Measurements from ENCODE around the gene DAAM1.

DAAM1 gene

GRCh38 chr14:59187802-59188460, 536 bp upstream of the DAAM1 start:
- DNase-seq: peak; percentile 48

GRCh38 chr14:59189091-59189785, 771 bp downstream of the DAAM1 start:
- DNase-seq: peak; percentile 42

GRCh38 chr14:59189786-59190368, 1.4 kb downstream of the DAAM1 start:
- DNase-seq: peak; percentile 83

GRCh38 chr14:59190372-59190771, 1.9 kb downstream of the DAAM1 start:
- DNase-seq: no peak

- DNase-seq: no peak
Observed at GRCh38 chr14:59195912-59196311, 7.4 kb downstream of the DAAM1 start.

- DNase-seq: no peak
Observed at GRCh38 chr14:59197695-59198262, 9.3 kb downstream of the DAAM1 start.

GRCh38 chr14:59199205-59199604, 10.7 kb downstream of the DAAM1 start:
- DNase-seq: no peak

- no peak for DNase-seq
Observed at GRCh38 chr14:59199614-59200013, 11.1 kb downstream of the DAAM1 start.

GRCh38 chr14:59200195-59200594, 11.7 kb downstream of the DAAM1 start:
- no peak for DNase-seq

- DNase-seq: no peak
Observed at GRCh38 chr14:59202031-59202430, 13.6 kb downstream of the DAAM1 start.

GRCh38 chr14:59204305-59204704, 15.8 kb downstream of the DAAM1 start:
- no peak for DNase-seq

GRCh38 chr14:59206892-59207291, 18.4 kb downstream of the DAAM1 start:
- no peak for DNase-seq

GRCh38 chr14:59207506-59207933, 19.1 kb downstream of the DAAM1 start:
- no peak for DNase-seq

GRCh38 chr14:59208224-59208814, 19.9 kb downstream of the DAAM1 start:
- no peak for DNase-seq

- DNase-seq: no peak
Observed at GRCh38 chr14:59208954-59209353, 20.5 kb downstream of the DAAM1 start.

GRCh38 chr14:59210621-59211020, 22.2 kb downstream of the DAAM1 start:
- no peak for DNase-seq

GRCh38 chr14:59213368-59214315, 25.2 kb downstream of the DAAM1 start:
- no peak for DNase-seq

- no peak for DNase-seq
Observed at GRCh38 chr14:59214702-59215302, 26.3 kb downstream of the DAAM1 start.

GRCh38 chr14:59215322-59215721, 26.9 kb downstream of the DAAM1 start:
- no peak for DNase-seq

- DNase-seq: no peak
Observed at GRCh38 chr14:59215757-59216156, 27.3 kb downstream of the DAAM1 start.

- no peak for DNase-seq
Observed at GRCh38 chr14:59217011-59217410, 28.5 kb downstream of the DAAM1 start.

- no peak for DNase-seq
Observed at GRCh38 chr14:59221568-59221967, 33.1 kb downstream of the DAAM1 start.
